Sigmoid colon (tissue), 7 donors: ENCODE results near the gene LDB2. TPM values are rescaled to one million over a fixed set of nuclear protein-coding genes. Genes with fewer than 3 reads are reported as not detected.

Experiments used
- DNase-seq: peaks from one replicate; pipeline ENCODE4 v3.0.0-alpha.2; 2019
- H3K27ac ChIP-seq, 4 donors: fragments of 200-600 bp; sonication (generic); one replicate each; pipeline ENCODE4 v1.5.1; 2016 to 2019; ENCODE audit warnings: mild to moderate bottlenecking in 1 of 4
- H3K27me3 ChIP-seq, 3 donors: fragments of 200-600 bp; sonication (generic); one replicate each; pipeline ENCODE4 v1.5.1; 2019; ENCODE audit warnings: mild to moderate bottlenecking in 1 of 3
- H3K36me3 ChIP-seq, 4 donors: fragments of 200-600 bp; sonication (generic); one replicate each; pipeline ENCODE4 v1.5.1; 2016 to 2019
- H3K4me1 ChIP-seq, 4 donors: fragments of 200-600 bp; sonication (generic); one replicate each; pipeline ENCODE4 v1.5.1; 2017 to 2019
- H3K4me3 ChIP-seq, 4 donors: fragments of 200-600 bp; sonication (generic); one replicate each; pipeline ENCODE4 v1.5.1; 2017 to 2019; ENCODE audit warnings: mild to moderate bottlenecking in 2 of 4, moderate library complexity in 1 of 4
- H3K9me3 ChIP-seq, 4 donors: fragments of 200-600 bp in 3 of 4; sonication (generic) in 3 of 4; one replicate each; pipeline versions ENCODE4 v1.5.1 to v1.6.1; 2013 to 2019
- EP300 ChIP-seq, 4 donors: sonication (generic); formaldehyde crosslinking; IDR thresholded peaks; one replicate each; pipeline ENCODE4 v1.6.1; 2017; ENCODE audit warnings: antibody characterized with exemption in 4 of 4
- POLR2A ChIP-seq, 2 donors: fragments of 450-650 bp; IDR thresholded peaks; one replicate each; pipeline ENCODE4 v1.6.1; 2016; ENCODE audit warnings: antibody characterized with exemption in 2 of 2, mild to moderate bottlenecking in 2 of 2, moderate library complexity in 2 of 2
- POLR2AphosphoS5 ChIP-seq, 4 donors: sonication (generic); formaldehyde crosslinking; IDR thresholded peaks; one replicate each; pipeline ENCODE4 v1.6.1; 2017; ENCODE audit warnings: antibody characterized with exemption in 4 of 4
- WGBS, 2 donors: extraction: QIAGEN DNeasy Blood & Tissue Kit; methylation state at CpG; one replicate each; pipeline ENCODE4 v1.1.7; 2013; 5-methylcytosine and 5-hydroxymethylcytosine counted together
- intact Hi-C: fragments of 100-400 bp; cut with DNase I; formaldehyde crosslinking; loops from one replicate; pipeline ENCODE4 v1.15.1; 2023
- polyA plus RNA-seq, 3 donors: library from polyadenylated mRNA; stranded (reverse); fragments of 200-250 nt; gene quantifications; one replicate each; pipeline ENCODE4 v1.2.3, GENCODE V29; 2013
- total RNA-seq, 4 donors: library from RNA; depleted of rRNA; stranded (reverse); fragments of >200 nt; gene quantifications; one replicate each; pipeline ENCODE4 v1.1.0, GENCODE V29; 2016
- TF ChIP-seq, protein P1 (sequence below), 4 experiments: fragments of 450-650 bp in 3 of 4; fragments of 200-600 bp in 1 of 4; IDR thresholded peaks; one replicate each; pipeline ENCODE4 v1.5.1; 2016 to 2019; ENCODE audit warnings: antibody characterized with exemption in 4 of 4, mild to moderate bottlenecking in 3 of 4, moderate library complexity in 2 of 4
- donor health status: healthy with polysubstance abuse.
- donor health status: Bipolar disorder and iron deficiency.
- donor health status: healthy.

The LDB2 gene
- total and polyA plus RNA-seq, 7 donors = 2.1 to 28.5 (median 18.3) TPM

DNA sequence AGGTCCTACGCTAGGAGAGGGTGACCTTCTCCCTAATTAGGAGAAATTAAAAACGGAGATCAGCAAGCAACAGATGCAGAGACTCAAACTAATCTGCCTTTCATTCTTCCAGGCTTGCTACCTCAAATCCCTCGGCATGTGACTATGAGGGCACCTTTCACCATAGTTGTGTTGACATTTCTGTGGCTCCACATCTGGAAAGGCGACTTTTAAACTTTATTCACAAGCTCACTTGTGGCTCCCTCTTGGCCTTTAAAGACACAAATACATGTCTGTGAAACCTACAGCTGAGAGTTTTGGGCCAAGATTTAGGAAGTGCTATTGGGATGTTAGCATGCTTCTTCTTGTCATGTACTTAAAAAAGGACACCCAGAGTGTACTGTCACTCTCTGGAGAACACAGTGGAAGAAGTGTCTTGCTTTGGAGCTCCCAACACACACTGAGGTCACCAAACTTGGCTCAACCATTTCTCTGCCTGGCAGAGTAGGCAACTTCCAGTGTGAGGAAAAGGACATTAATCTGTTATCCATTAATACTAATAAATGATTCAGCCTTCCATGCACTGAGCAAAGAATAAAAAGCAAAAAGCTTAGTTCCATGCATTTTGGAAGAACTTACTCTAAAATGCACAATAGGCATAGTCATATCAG, 60.1 kb downstream of the LDB2 start:
- Histone ChIP-seq H3K27me3 (no peaks in the 10 kb centered on the region), H3K36me3 (no peaks in the 10 kb centered on the region), H3K4me1 (no peaks in the 10 kb centered on the region), H3K27ac (no peak overlapping the region), H3K4me3 (no peak overlapping the region), H3K9me3 (no peaks in the 10 kb centered on the region)
- intact Hi-C loops = no loop called here
- no peak for DNase-seq
- no peak for TF ChIP-seq POLR2AphosphoS5 (IDR thresholded peaks at IDR 0.05)
- TF ChIP-seq EP300 (IDR thresholded peaks at IDR 0.05) = no peak
- TF ChIP-seq, protein P1, sequence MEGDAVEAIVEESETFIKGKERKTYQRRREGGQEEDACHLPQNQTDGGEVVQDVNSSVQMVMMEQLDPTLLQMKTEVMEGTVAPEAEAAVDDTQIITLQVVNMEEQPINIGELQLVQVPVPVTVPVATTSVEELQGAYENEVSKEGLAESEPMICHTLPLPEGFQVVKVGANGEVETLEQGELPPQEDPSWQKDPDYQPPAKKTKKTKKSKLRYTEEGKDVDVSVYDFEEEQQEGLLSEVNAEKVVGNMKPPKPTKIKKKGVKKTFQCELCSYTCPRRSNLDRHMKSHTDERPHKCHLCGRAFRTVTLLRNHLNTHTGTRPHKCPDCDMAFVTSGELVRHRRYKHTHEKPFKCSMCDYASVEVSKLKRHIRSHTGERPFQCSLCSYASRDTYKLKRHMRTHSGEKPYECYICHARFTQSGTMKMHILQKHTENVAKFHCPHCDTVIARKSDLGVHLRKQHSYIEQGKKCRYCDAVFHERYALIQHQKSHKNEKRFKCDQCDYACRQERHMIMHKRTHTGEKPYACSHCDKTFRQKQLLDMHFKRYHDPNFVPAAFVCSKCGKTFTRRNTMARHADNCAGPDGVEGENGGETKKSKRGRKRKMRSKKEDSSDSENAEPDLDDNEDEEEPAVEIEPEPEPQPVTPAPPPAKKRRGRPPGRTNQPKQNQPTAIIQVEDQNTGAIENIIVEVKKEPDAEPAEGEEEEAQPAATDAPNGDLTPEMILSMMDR (IDR thresholded peaks at IDR 0.05) = no peak
- no peak for TF ChIP-seq POLR2A (IDR thresholded peaks at IDR 0.05)
- 70 to 71% methylated on average over 4 of the region's 4 CpGs for WGBS, 2 donors

DNA sequence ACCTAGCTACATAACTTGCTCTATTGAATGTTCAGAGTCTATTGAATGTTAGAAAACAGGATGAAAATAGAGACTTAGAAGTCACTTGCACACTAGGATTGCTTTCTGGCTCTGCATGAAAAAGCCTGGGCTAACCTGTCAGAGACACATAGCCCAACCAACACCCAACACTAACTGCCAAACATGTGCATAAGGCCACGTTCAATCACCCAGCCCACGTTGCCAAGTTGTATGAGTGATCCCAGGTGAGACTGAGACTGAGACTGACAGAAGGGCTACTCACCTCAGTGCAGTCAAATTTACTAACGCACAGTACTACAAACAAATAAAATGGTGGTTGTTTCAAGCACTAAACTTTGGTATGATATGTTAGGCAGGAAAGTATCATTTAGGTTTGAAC, 61.0 kb downstream of the LDB2 start:
- H3K9me3 ChIP-seq = no peaks in the 10 kb centered on the region
- no peak overlapping the region for H3K27ac ChIP-seq
- H3K4me3 ChIP-seq = no peak overlapping the region
- no peaks in the 10 kb centered on the region for H3K27me3 ChIP-seq
- H3K4me1 ChIP-seq = no peaks in the 10 kb centered on the region
- intact Hi-C loops = no loop called here
- 57 to 80% methylated on average over 3 of the region's 3 CpGs for WGBS, 2 donors
- no peaks in the 10 kb centered on the region for H3K36me3 ChIP-seq
- TF ChIP-seq POLR2AphosphoS5 (IDR thresholded peaks at IDR 0.05) (no peak), POLR2A (IDR thresholded peaks at IDR 0.05) (no peak), EP300 (IDR thresholded peaks at IDR 0.05) (no peak)
- TF ChIP-seq, protein P1 (IDR thresholded peaks at IDR 0.05) = no peak
- no peak for DNase-seq

DNA sequence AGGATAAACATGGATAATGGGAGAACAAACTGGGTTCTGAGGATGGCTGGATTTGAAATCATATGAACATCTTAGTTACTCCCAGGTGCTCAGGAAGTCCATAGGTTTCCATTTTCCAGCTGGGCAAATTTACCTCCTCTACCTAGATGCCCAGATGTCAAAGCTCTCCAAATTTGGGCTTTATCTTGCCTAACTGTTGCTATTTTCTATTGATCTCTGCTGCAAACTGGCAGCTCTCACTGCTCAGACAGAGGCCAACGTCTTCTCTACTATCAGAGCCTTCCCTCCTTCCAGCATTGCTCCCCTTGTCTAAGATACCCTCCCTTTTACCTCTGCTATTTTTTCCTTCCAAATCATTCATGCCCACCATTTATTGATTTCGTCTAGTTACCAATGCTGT, 62.1 kb downstream of the LDB2 start:
- H3K4me3 ChIP-seq = no peak overlapping the region
- H3K9me3 ChIP-seq = no peaks in the 10 kb centered on the region
- no peak overlapping the region for H3K27ac ChIP-seq
- H3K27me3 ChIP-seq = no peaks in the 10 kb centered on the region
- H3K36me3 ChIP-seq = no peaks in the 10 kb centered on the region
- WGBS, 2 donors = 42 to 80% methylated on average over 2 of the region's 2 CpGs
- no peaks in the 10 kb centered on the region for H3K4me1 ChIP-seq
- DNase-seq = no peak
- intact Hi-C loops = no loop called here
- TF ChIP-seq POLR2AphosphoS5 (IDR thresholded peaks at IDR 0.05) = no peak
- TF ChIP-seq, protein P1 (IDR thresholded peaks at IDR 0.05) = no peak
- no peak for TF ChIP-seq EP300 (IDR thresholded peaks at IDR 0.05)
- TF ChIP-seq POLR2A (IDR thresholded peaks at IDR 0.05) = no peak

DNA sequence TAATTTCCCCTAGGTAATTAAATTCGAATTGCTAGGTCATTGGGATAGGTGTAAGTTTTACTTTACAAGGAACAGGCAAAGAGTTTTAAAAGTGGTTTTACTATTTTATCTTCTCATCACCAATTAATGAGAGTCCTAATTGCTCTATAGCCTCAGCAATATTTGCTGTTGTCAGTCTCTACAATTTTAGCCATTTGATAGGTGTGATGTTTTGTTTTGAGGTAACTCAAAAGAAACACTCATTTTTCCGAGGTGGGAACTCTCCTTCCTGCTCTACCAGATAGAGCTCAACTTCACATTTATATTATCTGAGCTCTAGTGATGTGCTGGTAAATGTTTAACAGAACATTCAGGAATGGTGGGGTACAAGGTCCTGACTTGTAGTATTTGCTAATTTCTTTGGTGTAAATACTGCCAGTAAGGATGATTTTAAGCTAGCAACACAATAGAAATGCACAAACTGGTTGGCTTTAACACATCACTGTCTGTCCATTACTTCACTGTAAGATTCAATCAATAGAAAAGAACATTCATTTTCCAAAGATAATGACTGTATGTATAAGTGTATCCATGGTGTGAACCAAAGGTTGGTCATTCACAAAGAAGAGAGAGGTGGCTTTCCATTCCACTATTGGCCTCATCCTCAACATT, 62.7 kb downstream of the LDB2 start:
- Histone ChIP-seq H3K4me3 (no peak overlapping the region), H3K9me3 (no peaks in the 10 kb centered on the region), H3K27me3 (no peaks in the 10 kb centered on the region), H3K36me3 (no peaks in the 10 kb centered on the region), H3K4me1 (no peaks in the 10 kb centered on the region), H3K27ac (no peak overlapping the region)
- TF ChIP-seq POLR2A (IDR thresholded peaks at IDR 0.05) = no peak
- TF ChIP-seq POLR2AphosphoS5 (IDR thresholded peaks at IDR 0.05) = no peak
- TF ChIP-seq, protein P1 (IDR thresholded peaks at IDR 0.05) = no peak
- TF ChIP-seq EP300 (IDR thresholded peaks at IDR 0.05) = no peak
- no peak for DNase-seq
- WGBS, 2 donors = 31 to 81% methylated on average over 2 of the region's 2 CpGs
- intact Hi-C loops = no loop called here
